H1 (cell line): Measurements from ENCODE around the gene UBE2H. TPM values are rescaled to one million over a fixed set of nuclear protein-coding genes. Genes with fewer than 3 reads are reported as not detected.
"Not testable (repeated sequence)": the region's sequence is repeated elsewhere in the genome, so short reads cannot be mapped to it uniquely, and the experiment has no call there.

Source experiments
- CTCF ChIA-PET: fragments of 300-600 bp; sonication (Branson Sonifier 250); formaldehyde crosslinking; loops from one replicate; lab custom pipeline; 2021; ENCODE audit not compliant: partially characterized antibody; lab: Charles Lee
- POLR2A ChIA-PET: fragments of 300-600 bp; sonication (Branson Sonifier 250); formaldehyde crosslinking; loops from one replicate; lab custom pipeline; 2021; ENCODE audit warnings: inconsistent platforms; ENCODE audit not compliant: partially characterized antibody; lab: Charles Lee
- DNase-seq, 2 experiments: peaks; one replicate each; pipeline versions ENCODE4 v3.0.0 to v3.0.0-alpha.2; 2010 to 2022; ENCODE audit warnings: low spot score in 2 of 2, low read depth in 1 of 2, mixed read lengths in 1 of 2
- FAIRE-seq: peaks from 2 replicates; lab custom pipeline; 2011; peaks lifted over from hg19 to GRCh38; lab: Jason Lieb, UNC
- H2AFZ ChIP-seq: 2 replicates; pipeline ENCODE4 v1.8.1; 2012; ENCODE audit warnings: low read length, inconsistent platforms
- H2AK5ac ChIP-seq: 2 replicates; pipeline ENCODE4 v1.6.1; 2013; ENCODE audit warnings: low read depth, low read length
- H2BK120ac ChIP-seq: replicated peaks from 2 replicates; pipeline ENCODE3; 2013; ENCODE audit warnings: low read depth, low read length, inconsistent platforms
- H2BK12ac ChIP-seq: 2 replicates; pipeline ENCODE4 v1.6.1; 2013; ENCODE audit warnings: low read depth, low read length
- H2BK15ac ChIP-seq: 2 replicates; pipeline ENCODE4 v1.6.1; 2013; ENCODE audit warnings: low read length
- H2BK20ac ChIP-seq: 2 replicates; pipeline ENCODE4 v1.6.1; 2013; ENCODE audit warnings: low read length
- H2BK5ac ChIP-seq: 2 replicates; pipeline ENCODE4 v1.6.1; 2013; ENCODE audit warnings: low read depth, low read length
- H3K14ac ChIP-seq: 2 replicates; pipeline ENCODE4 v1.6.1; 2013; ENCODE audit warnings: inconsistent platforms; ENCODE audit not compliant: insufficient read length
- H3K18ac ChIP-seq: 2 replicates; pipeline ENCODE4 v1.6.1; 2013; ENCODE audit warnings: low read length; ENCODE audit errors: extremely low read depth
- H3K23ac ChIP-seq: 2 replicates; pipeline ENCODE4 v1.6.1; 2013; ENCODE audit warnings: inconsistent platforms; ENCODE audit not compliant: insufficient read length
- H3K23me2 ChIP-seq: 2 replicates; pipeline ENCODE4 v1.6.1; 2013; ENCODE audit warnings: low read depth, low read length
- H3K27ac ChIP-seq: 2 replicates; pipeline ENCODE4 v1.6.1; 2011; ENCODE audit warnings: low read depth, low read length, inconsistent platforms
- H3K27me3 ChIP-seq, 4 experiments: replicated peaks in 1 of 4; 1 replicate in 1 of 4; 2 replicates in 3 of 4; pipeline versions ENCODE4 v1.6.1 to v1.8.1; 2011 to 2013; ENCODE audit warnings: low read length in 3 of 4, mild to moderate bottlenecking in 3 of 4, inconsistent platforms in 2 of 4, mixed read lengths in 2 of 4, moderate library complexity in 1 of 4; ENCODE audit not compliant: control insufficient read depth in 3 of 4, insufficient read depth in 3 of 4; ENCODE audit errors: extremely low read depth in 1 of 4
- H3K36me3 ChIP-seq, 4 experiments: 2 replicates each; pipeline versions ENCODE4 v1.6.1 to v1.8.1; 2011 to 2013; ENCODE audit warnings: mild to moderate bottlenecking in 4 of 4, low read length in 3 of 4, moderate library complexity in 2 of 4, control low read depth in 1 of 4, inconsistent platforms in 1 of 4; ENCODE audit not compliant: insufficient read depth in 4 of 4, control insufficient read depth in 2 of 4
- H3K4ac ChIP-seq: replicated peaks from 2 replicates; pipeline ENCODE3; 2013; ENCODE audit warnings: low read length, low read depth, mixed read lengths, inconsistent platforms; ENCODE audit not compliant: insufficient read length
- H3K4me1 ChIP-seq, 4 experiments: replicated peaks in 1 of 4; 1 replicate in 1 of 4; 2 replicates in 3 of 4; pipeline versions ENCODE4 v1.6.1 to v1.8.1; 2011 to 2013; ENCODE audit warnings: low read length in 3 of 4, inconsistent platforms in 2 of 4, mixed read lengths in 1 of 4; ENCODE audit not compliant: insufficient read depth in 4 of 4, control insufficient read depth in 3 of 4
- H3K4me2 ChIP-seq, 2 experiments: 2 replicates each; pipeline versions ENCODE4 v1.6.1 to v1.8.1; 2011 to 2013; ENCODE audit warnings: low read depth in 2 of 2, low read length in 2 of 2, control low read depth in 1 of 2, inconsistent platforms in 1 of 2, mild to moderate bottlenecking in 1 of 2; ENCODE audit not compliant: insufficient read depth in 1 of 2
- H3K4me3 ChIP-seq, 4 experiments: fragments of 200-600, 300-600 bp in 1 of 4; sonication (generic), shearing (Covaris generic), sonication (Bioruptor Twin) in 1 of 4; 2 replicates each; pipeline versions ENCODE4 v1.5.1 to v1.8.1; 2011 to 2016; ENCODE audit warnings: low read length in 4 of 4, low read depth in 3 of 4, control low read depth in 2 of 4, inconsistent platforms in 2 of 4, mild to moderate bottlenecking in 2 of 4, mixed read lengths in 1 of 4, moderate library complexity in 1 of 4; ENCODE audit not compliant: insufficient read depth in 2 of 4; ENCODE audit errors: extremely low read depth in 1 of 4
- H3K56ac ChIP-seq: replicated peaks from 2 replicates; pipeline ENCODE3; 2013; ENCODE audit warnings: low read depth, mild to moderate bottlenecking, mixed read lengths, low read length, inconsistent platforms; ENCODE audit not compliant: insufficient read length
- H3K79me1 ChIP-seq: 2 replicates; pipeline ENCODE4 v1.6.1; 2013; ENCODE audit warnings: low read depth, low read length, control low read depth
- H3K79me2 ChIP-seq, 2 experiments: 2 replicates each; pipeline versions ENCODE4 v1.6.1 to v1.8.1; 2012 to 2013; ENCODE audit warnings: low read length in 2 of 2, mild to moderate bottlenecking in 2 of 2, inconsistent platforms in 1 of 2; ENCODE audit not compliant: insufficient read depth in 2 of 2, control insufficient read depth in 1 of 2
- H3K9ac ChIP-seq, 4 experiments: replicated peaks in 1 of 4; 1 replicate in 1 of 4; 2 replicates in 3 of 4; pipeline versions ENCODE4 v1.6.1 to v1.8.1; 2011 to 2013; ENCODE audit warnings: low read depth in 3 of 4, low read length in 3 of 4, control low read depth in 2 of 4, mild to moderate bottlenecking in 2 of 4, moderate library complexity in 2 of 4, inconsistent platforms in 1 of 4; ENCODE audit errors: extremely low read depth in 1 of 4
- H3K9me3 ChIP-seq, 2 experiments: 2 replicates each; pipeline versions ENCODE4 v1.6.1 to v1.8.1; 2012 to 2013; ENCODE audit warnings: mild to moderate bottlenecking in 2 of 2, moderate library complexity in 2 of 2, control low read depth in 1 of 2, inconsistent platforms in 1 of 2, low read depth in 1 of 2, low read length in 1 of 2, mixed read lengths in 1 of 2; ENCODE audit not compliant: insufficient read depth in 2 of 2
- H4K20me1 ChIP-seq, 2 experiments: replicated peaks in 1 of 2; 2 replicates each; pipeline versions ENCODE3 to v1.8.1; 2011 to 2013; ENCODE audit warnings: inconsistent platforms in 2 of 2, low read length in 2 of 2, mild to moderate bottlenecking in 1 of 2; ENCODE audit not compliant: insufficient read depth in 2 of 2, control insufficient read depth in 1 of 2
- H4K5ac ChIP-seq: 2 replicates; pipeline ENCODE4 v1.6.1; 2013; ENCODE audit warnings: low read length, low read depth, mixed read lengths, inconsistent platforms; ENCODE audit not compliant: insufficient read length
- H4K8ac ChIP-seq: 2 replicates; pipeline ENCODE4 v1.8.0; 2013; ENCODE audit warnings: mild to moderate bottlenecking, moderate library complexity, low read length, inconsistent platforms; ENCODE audit not compliant: insufficient read depth; ENCODE audit errors: extremely low read depth
- H4K91ac ChIP-seq: replicated peaks from 2 replicates; pipeline ENCODE3; 2013; ENCODE audit warnings: low read length, mixed read lengths, inconsistent platforms; ENCODE audit not compliant: insufficient read length
- WGBS, 2 experiments: shearing (Covaris generic) in 1 of 2; methylation state at CpG; one replicate each; pipeline versions ENCODE4 v1.1.6 to v1.1.7; 2013 to 2015; ENCODE audit warnings: low lambda C conversion rate in 2 of 2, mixed read lengths in 2 of 2, inconsistent platforms in 1 of 2, low coverage in 1 of 2, missing lambda C conversion rate in 1 of 2; ENCODE audit not compliant: insufficient replicate concordance in 2 of 2, insufficient coverage in 1 of 2, insufficient read length in 1 of 2; ENCODE audit errors: extremely low coverage in 1 of 2, missing lambda C conversion rate in 1 of 2; 5-methylcytosine and 5-hydroxymethylcytosine counted together
- polyA plus RNA-seq, 7 experiments: library from polyadenylated mRNA; depleted of rRNA in 3 of 7; stranded (reverse) in 5 of 7; unstranded in 2 of 7; fragments of >200 nt in 5 of 7; fragments of 200-250 nt in 2 of 7; gene quantifications; 1 replicate in 5 of 7; 2 replicates in 1 of 7; 4 replicates in 1 of 7; pipeline versions ENCODE4 v1.2.1 to v1.2.3, GENCODE V29; 2011 to 2013; ENCODE audit warnings: missing spikeins in 2 of 7, mixed read lengths in 2 of 7
- total RNA-seq: library from RNA; stranded (reverse); fragmentation: NEBNext Ultra II Directional; extraction: Animal tissue kit (Norgen Biotek cat#: 25700); gene quantifications from 2 replicates; pipeline ENCODE4 v1.2.1, GENCODE V29; 2021

The UBE2H gene
- total and polyA plus RNA-seq, 2 of the 8 experiments (the other 6 are each of a cell fraction or from before 2014, with no cell fraction given) = 30.6 to 62.2 TPM

GRCh38 chr7:129794461-129794860, 158.3 kb downstream of the UBE2H start:
- Histone ChIP-seq H3K27me3 (peaks cover 0 to 17% (median 11%) of the 10 kb centered on the region in 4 experiments; a peak in 6 of 7 replicates), H3K4me1 (peaks cover 0 to 13% (median 5%) of the 10 kb centered on the region in 4 experiments; a peak in 5 of 7 replicates)
- ChIA-PET POLR2A (interaction anchor here (1.3 to 1.8 kb wide), 2 partner anchors 13 to 18 kb away, joined by 6 to 8 read pairs; no protein-coding TSS in a partner anchor), CTCF (interaction anchor here (0.9 to 7.7 kb wide), 2 partner anchors 32 to 59 kb away, joined by 3 to 59 read pairs; no protein-coding TSS in a partner anchor)
- H4K5ac ChIP-seq, FAIRE-seq, H3K18ac ChIP-seq, H3K4me2 ChIP-seq, H3K14ac ChIP-seq, DNase-seq, H3K23me2 ChIP-seq, H3K9me3 ChIP-seq, H2AFZ ChIP-seq, H3K4me3 ChIP-seq, H2BK20ac ChIP-seq, H3K79me1 ChIP-seq, H2BK12ac ChIP-seq, H4K20me1 ChIP-seq, H3K27ac ChIP-seq, H4K91ac ChIP-seq, H2AK5ac ChIP-seq, H3K56ac ChIP-seq, H3K4ac ChIP-seq, H2BK15ac ChIP-seq, H2BK120ac ChIP-seq, H3K23ac ChIP-seq, H3K79me2 ChIP-seq, H3K9ac ChIP-seq, H4K8ac ChIP-seq, H3K36me3 ChIP-seq, H2BK5ac ChIP-seq: not testable (repeated sequence)
- WGBS, 2 experiments = 91% methylated on average over 9 of the region's 9 CpGs; no CpG with 5 or more reads in 1 of the 2 experiments
